Islet of Langerhans (tissue), 1 donor: ENCODE measurements around the gene MAS1.
"Not testable (repeated sequence)": the region's sequence is repeated elsewhere in the genome, so short reads cannot be mapped to it uniquely, and the experiment has no call there.

Experiments used
- FAIRE-seq: peaks from one replicate; lab custom pipeline; 2011; peaks lifted over from hg19 to GRCh38; lab: Jason Lieb, UNC

Gene MAS1

GRCh38 chr6:159890792-159891191, at the start of gene MAS1:
Gene MAS1, plus strand, starts transcription at chr6:159890988. Its CDS starts 15,968 bp downstream, at chr6:159906956.
- FAIRE-seq = no peak

GRCh38 chr6:159842035-159842434, 48.8 kb upstream of the MAS1 start:
- FAIRE-seq = no peak

- FAIRE-seq = no peak
Measured at GRCh38 chr6:159844737-159845645, 45.8 kb upstream of the MAS1 start.

DNA sequence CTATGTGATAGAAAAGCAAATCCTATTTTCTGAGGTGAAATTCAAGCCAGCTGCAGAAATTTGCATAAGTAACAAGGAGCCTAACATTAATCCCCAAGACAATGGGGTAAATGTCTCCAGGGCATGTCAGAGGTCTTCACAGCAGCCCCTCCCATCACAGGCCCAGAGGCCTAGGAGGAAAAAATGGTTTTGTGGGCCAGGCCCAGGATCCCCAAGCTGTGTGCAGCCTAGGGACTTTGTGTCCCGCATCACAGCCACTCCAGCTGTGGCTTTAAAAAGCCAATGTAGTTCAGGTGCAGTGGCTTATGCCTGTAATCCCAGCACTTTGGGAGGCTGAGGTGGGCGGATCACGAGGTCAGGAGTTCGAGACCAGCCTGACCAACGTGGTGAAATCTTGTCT, 42.2 kb upstream of the MAS1 start:
- FAIRE-seq = not testable (repeated sequence)

DNA sequence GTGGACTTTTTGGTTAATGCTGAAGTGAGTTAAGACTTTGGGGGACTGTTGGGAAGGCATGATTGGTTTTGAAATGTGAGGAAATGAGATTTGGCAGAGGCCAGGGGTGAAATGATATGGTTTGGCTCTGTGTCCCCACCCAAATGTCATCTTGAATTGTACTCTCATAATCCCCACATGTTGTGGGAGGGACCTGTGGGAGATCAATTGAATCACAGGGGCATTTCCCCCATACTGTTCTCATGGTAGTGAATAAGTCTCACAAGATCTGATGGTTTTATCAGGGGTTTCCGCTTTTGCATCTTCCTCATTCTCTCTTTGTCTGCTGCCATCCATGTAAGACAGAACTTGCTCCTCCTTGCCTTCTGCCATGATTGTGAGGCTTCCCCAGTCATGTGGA, 40.9 kb upstream of the MAS1 start:
- FAIRE-seq = not testable (repeated sequence)

- peak; percentile 5 for FAIRE-seq
Measured at GRCh38 chr6:159852877-159853276, 37.9 kb upstream of the MAS1 start.

GRCh38 chr6:159853754-159854153, 37.0 kb upstream of the MAS1 start:
- FAIRE-seq = no peak

DNA sequence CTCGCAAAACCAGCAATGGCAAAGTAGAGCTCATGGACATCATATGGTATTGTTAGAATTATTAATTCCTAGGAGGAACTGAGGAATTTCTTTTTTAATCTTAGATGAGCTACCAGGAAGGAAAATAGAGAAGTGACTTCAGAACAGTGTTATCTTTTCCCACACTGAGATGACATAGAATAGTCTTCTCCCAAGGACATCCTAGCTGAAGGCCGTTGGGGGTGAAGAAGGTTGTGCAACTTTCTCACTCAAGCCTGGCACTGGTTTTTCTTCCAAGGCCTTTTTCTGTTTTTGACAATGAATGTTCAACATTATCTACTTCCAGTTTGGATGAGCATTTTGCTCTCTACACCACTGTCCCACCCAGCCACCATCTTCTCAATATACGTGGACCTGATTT, 35.8 kb upstream of the MAS1 start:
- no peak for FAIRE-seq

GRCh38 chr6:159858259-159858658, 32.5 kb upstream of the MAS1 start:
- FAIRE-seq = no peak

- FAIRE-seq = no peak
Measured at GRCh38 chr6:159860482-159860881, 30.3 kb upstream of the MAS1 start.

DNA sequence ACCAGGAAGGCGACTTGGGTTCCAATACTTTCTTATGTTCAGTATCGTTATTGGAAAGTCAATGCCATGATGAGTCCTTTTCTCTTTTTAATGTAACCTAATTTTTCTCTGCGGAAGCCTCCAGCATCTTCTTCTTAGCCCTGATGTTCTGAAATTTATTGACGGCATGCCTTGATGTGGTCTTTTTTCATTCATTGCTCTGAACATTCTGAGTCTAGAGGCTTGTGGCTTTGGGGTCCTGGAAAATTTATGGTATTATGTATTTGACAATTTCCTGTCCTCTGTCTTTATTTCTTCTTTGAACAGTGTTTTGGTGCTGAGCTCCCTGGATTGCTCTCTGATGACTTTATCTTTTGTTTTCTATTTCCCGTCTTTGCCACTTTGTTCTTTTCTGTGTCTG, 28.7 kb upstream of the MAS1 start:
- no peak for FAIRE-seq

DNA sequence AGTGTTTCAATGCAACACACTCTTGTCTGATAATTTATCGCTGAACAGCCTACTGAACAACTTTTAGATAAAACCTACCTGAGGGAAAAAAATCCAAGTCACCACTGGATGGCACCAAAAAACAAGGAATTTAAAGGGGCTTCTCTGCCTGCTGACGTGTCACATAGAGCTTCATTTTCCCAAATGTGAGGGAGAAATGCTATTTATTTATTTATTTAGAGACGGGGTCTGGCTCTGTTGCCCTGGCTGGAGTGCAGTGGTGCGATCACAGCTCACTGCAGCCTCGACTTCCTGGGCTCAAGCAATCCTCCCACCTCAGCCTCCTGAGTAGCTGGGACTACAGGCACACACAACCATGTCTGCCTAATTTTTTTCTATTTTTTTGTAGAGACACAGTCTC, 27.4 kb upstream of the MAS1 start:
- peak; percentile 92 for FAIRE-seq

DNA sequence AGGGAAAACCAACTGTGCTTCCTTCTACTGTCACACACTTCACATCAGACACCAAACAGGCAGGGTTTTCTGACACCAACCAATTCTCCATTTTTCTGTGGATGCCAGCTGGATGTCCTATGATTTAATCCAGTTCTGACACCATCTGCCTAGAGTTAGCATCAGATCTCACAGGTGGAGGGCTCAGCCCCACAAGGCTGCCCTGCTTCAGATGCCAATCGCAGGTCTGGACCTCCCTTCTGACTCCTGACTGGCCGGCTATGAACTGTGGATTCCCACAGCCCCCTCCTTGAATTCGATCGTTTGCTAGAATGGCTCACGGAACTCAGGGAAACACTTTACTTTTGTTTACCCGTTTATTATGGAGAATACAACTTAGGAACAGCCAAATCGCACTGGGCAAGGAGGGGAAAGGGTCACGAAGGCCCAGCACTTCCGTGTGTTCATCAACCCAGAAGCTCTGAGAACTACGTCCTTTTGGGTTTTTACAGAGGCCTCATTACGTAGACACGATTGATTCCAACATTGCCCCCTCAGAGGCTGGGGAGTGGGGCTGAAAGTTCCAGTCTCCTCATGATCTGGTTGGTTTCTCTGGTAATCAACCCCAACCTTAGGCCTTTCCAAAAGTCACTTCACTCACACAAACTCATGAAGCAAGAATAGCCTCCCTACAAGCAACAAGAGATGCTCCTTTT, 25.4 kb upstream of the MAS1 start:
- no peak for FAIRE-seq

DNA sequence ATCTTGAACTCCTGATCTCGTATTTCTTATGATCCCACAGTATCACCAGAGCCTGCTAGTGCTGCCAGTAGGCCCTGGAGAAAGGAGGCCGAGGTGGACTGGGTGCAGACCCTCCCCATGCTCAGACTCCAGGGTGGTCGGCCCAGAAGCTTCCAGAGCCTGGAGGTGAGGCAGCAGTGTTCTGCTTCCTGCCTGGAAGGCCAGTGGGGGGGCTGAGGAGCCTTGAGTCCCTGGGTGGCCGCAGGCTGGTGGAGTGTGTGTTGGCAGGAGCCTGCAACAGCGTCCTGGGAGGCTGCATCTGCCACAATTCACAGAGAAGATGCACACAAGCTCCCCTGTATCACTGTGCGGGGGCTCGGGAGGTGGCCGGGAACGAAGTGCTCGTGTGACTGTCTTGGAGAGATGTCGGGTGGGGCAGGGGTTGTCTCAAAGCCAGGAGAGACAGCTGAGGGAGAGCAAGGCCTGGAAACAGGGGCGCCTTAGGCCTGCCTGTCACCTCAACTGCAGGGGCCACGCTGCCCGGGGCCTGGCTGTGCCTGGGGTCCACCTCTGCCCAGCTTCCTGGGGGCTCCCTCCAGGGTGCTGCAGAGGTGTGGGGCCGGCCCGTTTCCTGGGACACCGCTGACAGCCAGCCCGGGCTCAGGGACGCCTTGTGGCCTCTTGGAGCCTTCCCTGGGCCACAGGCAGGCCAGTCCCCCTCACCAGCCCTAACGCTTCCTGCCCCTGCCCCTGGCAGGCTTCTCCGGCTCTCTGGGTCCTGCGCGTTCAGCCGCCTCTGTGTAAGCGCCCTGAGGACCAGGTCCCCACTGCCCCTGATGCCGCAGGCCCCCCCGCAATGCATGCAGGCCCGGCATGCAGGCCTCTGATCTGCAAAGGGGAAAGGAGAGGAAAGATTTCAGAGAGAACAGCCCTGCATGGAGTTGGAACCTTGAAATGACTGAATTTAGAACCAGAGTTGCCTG, 24.2 kb upstream of the MAS1 start:
- FAIRE-seq = no peak

DNA sequence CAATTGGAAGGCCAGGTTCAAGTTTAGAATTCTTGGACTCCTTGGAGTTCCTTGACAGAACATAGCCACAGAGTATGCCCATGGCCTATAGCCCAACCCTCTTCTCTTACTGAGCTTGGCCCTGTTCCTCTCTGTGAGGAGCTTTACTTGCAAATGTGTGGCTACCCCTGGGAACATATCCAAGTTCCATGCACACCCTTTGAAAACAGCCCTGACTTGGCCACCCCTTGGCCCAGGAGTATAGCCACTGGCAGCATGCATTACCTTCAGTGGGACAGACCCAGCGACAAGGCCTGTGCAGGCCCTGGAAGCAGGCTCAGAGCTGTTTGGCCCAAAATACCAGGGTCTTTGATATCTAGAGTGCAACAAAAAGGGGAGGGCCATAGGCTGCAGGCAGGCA, 19.5 kb upstream of the MAS1 start:
- FAIRE-seq = no peak

GRCh38 chr6:159871906-159872305, 18.9 kb upstream of the MAS1 start:
- FAIRE-seq = no peak

- FAIRE-seq = no peak
Measured at GRCh38 chr6:159874435-159874834, 16.4 kb upstream of the MAS1 start.

DNA sequence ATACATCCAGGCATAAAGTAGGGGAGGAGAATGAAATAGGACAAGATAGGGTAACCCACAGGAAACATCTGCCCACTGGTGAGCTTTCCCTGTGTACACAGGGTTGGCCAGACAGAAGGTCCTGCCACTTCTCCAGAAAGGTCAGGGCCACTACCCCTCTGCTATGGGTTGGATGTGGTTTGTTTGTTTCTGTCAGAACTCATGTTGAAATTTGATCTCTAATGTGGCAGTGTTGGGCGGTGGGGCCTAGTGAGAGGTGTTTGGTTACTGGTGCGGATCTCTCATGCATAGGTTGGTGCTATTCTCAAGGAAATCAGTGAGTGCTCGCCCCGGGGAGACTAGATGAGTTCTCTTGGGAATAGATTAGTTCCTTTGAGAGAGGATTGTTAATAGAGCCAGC, 15.6 kb upstream of the MAS1 start:
- no peak for FAIRE-seq

DNA sequence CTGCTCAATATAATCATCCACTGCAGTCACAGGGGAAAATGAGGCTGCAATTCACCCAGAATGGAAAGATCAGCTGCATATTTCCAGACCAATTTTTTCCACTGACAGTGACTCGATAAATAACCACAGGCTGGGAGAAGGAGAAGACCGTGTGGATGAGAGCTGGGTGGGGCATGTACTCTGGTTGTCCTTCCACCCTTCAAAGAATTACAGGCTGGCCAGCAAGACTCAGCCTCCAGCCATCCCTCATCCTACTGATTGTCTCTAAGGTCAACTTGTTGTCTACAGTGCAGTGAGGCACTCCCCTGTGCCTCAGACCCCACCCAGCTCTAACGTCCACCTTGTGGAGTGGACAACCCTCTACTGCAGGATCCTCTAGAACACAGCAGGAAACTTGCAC, 14.5 kb upstream of the MAS1 start:
- no peak for FAIRE-seq

- FAIRE-seq = no peak
Measured at GRCh38 chr6:159877256-159877808, 13.5 kb upstream of the MAS1 start.

DNA sequence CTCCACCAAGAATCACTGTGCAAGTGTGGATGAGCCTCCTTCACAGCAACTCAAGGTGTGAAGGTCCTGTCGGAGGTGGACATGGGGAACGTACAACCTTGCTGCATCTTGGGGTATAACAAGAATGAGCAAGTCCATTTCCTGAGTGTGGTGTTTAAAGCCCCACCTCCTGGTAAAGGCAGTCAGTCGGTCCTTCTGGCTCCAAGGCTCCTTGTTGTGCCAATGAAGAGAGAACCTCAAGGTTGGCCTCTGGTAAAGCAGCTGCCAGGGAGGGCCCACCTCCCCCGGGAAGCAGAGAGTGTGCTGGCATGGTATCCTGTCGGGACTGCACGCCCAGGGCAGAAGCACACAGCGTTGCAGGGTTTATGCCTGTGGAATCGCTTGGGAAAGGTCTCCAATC, 12.4 kb upstream of the MAS1 start:
- no peak for FAIRE-seq

- no peak for FAIRE-seq
Measured at GRCh38 chr6:159879856-159880255, 10.9 kb upstream of the MAS1 start.
